Measurements from ENCODE around the gene AADACL4. TPM values are rescaled to one million over a fixed set of nuclear protein-coding genes. Genes with fewer than 3 reads are reported as not detected.
A peak's percentile ranks its signal among the peaks of the same experiment; 100 is the strongest.

AADACL4 gene
- total RNA-seq, 2 donors from 2014 or later, result not detected

- peaks cover 0 to 16% of the 10 kb centered on the region in 2 donors for H3K4me1 ChIP-seq
- DNase-seq (ENCODE audit: low spot score), result no peak
- H3K27me3 ChIP-seq, result no peaks in the 10 kb centered on the region
- H3K27ac ChIP-seq, result no peak overlapping the region
- no peaks in the 10 kb centered on the region for H3K9me3 ChIP-seq
- no peaks in the 10 kb centered on the region for H3K36me3 ChIP-seq
- TF ChIP-seq CTCF (IDR thresholded peaks at IDR 0.05), result no peak
- no peak overlapping the region for H3K4me3 ChIP-seq
Measured at GRCh38 chr1:12631571-12631970, 12.3 kb upstream of the AADACL4 start.

DNA sequence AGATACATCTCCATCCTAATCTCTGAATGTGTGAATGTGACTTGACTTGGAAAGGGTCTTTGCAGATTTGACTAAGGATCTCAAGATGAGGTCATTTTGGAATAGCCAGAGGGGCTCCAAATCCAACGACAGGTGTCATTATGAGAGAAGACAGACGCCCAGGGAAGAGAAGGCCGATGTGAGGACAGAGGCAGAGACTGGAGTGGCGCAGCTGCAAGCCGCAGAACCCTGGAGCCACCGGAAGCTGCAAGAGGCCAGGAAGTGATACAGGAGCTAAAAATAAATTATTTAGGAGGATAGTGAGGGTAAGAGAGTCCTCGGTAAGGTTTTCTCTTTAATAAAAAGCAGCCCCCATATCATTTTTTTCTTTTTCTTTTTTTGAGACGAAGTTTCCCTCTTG, 9.7 kb upstream of the AADACL4 start:
- peaks cover 0 to under 1% of the 10 kb centered on the region in 2 donors for H3K9me3 ChIP-seq
- H3K4me3 ChIP-seq, result no peak overlapping the region

GRCh38 chr1:12634696-12635202, 9.1 kb upstream of the AADACL4 start:
- Histone ChIP-seq H3K36me3 (no peaks in the 10 kb centered on the region), H3K27me3 (no peaks in the 10 kb centered on the region), H3K9me3 (peaks cover 0 to 6% of the 10 kb centered on the region in 2 donors), H3K27ac (peak overlapping the region; percentile 51 to 66), H3K4me1 (peaks cover 0 to 20% of the 10 kb centered on the region in 2 donors), H3K4me3 (no peak overlapping the region)
- no peak for DNase-seq (ENCODE audit: low spot score)
- no peak for TF ChIP-seq CTCF (IDR thresholded peaks at IDR 0.05)

More for the DNA sequence above, 9.7 kb upstream of the AADACL4 start:
- no peak for TF ChIP-seq CTCF (IDR thresholded peaks at IDR 0.05)
- Histone ChIP-seq H3K36me3 (no peaks in the 10 kb centered on the region), H3K27ac (peak overlapping the region in 1 of 2 donors; percentile 51), H3K27me3 (no peaks in the 10 kb centered on the region), H3K4me1 (peaks cover 0 to 20% of the 10 kb centered on the region in 2 donors)
- DNase-seq (ENCODE audit: low spot score), result no peak

DNA sequence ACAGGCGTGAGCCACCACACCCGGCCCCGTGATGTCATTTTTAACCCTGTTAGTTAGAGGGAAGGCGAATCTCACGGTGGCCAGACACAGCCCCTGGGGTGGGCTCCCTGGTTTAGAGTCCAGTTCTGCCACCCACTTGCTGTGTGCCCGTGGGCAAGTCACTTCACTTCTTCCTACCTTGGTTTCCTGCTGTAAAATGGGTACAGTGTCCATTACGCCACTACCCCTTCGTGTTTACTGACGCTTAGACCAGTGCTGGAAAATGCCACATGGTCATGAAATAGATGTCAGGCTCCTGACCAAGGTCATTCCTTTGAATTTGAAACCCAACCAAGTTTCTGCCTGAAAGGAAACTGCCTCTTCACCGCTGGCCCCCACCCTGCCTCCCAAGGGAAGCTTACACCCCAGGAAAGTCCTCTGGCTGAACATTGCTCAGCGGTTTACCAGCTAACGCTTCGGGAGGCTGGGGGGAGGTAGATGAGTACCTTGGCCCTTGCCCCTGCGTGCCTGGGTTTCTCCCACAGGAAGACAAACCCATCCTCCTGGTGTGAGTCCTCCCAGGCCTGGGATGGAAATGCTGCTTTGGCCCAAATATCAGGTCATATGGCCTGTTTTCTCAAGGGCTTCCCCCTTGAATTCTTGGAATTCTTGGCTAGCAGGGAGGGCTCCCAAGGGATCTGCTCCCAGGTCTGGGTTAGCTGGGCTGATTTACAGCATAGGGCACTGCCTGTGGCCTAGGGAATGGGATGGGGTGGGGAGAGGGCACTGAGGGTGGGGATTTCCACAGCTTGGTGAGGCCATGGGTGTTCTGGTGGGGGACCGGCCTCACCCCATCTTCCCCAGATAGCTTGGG, 7.6 kb upstream of the AADACL4 start:
- no peak overlapping the region for H3K4me3 ChIP-seq
- DNase-seq (ENCODE audit: low spot score), result peak; percentile 73
- H3K9me3 ChIP-seq, result peaks cover 0 to 22% of the 10 kb centered on the region in 2 donors
- H3K4me1 ChIP-seq, result peaks cover 0 to 20% of the 10 kb centered on the region in 2 donors
- H3K36me3 ChIP-seq, result no peaks in the 10 kb centered on the region
- TF ChIP-seq CTCF (IDR thresholded peaks at IDR 0.05), result no peak
- peak overlapping the region; percentile 55 to 66 for H3K27ac ChIP-seq
- no peaks in the 10 kb centered on the region for H3K27me3 ChIP-seq

DNA sequence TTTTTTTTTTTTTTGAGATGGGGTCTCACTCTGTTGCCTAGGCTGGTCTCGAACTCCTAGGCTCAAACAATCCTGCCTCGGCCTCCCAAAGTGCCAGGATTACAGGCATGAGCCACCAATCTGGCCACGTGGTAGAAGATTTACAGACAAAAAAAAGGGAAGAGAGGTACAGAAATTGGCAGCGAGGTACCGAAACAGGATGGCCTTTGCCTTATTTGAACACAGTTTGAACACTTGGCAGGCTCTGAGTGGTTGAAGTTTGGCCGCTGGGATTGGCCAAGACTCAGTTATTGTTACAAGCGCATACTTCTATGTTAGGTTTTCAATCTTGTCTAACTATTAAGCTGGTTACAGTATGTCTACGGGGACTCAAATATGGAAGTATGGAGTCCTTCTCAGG, 6.2 kb upstream of the AADACL4 start:
- H3K9me3 ChIP-seq, result peaks cover 0 to 23% of the 10 kb centered on the region in 2 donors
- H3K4me1 ChIP-seq, result peaks cover 0 to 20% of the 10 kb centered on the region in 2 donors
- no peak overlapping the region for H3K27ac ChIP-seq
- no peak for DNase-seq (ENCODE audit: low spot score)
- TF ChIP-seq CTCF (IDR thresholded peaks at IDR 0.05), result no peak
- no peaks in the 10 kb centered on the region for H3K36me3 ChIP-seq
- no peak overlapping the region for H3K4me3 ChIP-seq
- no peaks in the 10 kb centered on the region for H3K27me3 ChIP-seq
